DOHH2 (cell line): ENCODE results near the gene SPTAN1.
"Not testable (repeated sequence)": the region's sequence is repeated elsewhere in the genome, so short reads cannot be mapped to it uniquely, and the experiment has no call there.

Source experiments
- H3F3A ChIP-seq: fragments of 200-600 bp; sonication (generic), shearing (Covaris generic); 2 replicates; pipeline ENCODE4 v1.6.0; 2016; ENCODE audit warnings: antibody characterized with exemption, mild to moderate bottlenecking; ENCODE audit not compliant: control insufficient read depth, insufficient read depth
- H3K27ac ChIP-seq: fragments of 200-600 bp; sonication (generic); 2 replicates; pipeline ENCODE4 v1.5.1; 2014; ENCODE audit warnings: low read depth, mild to moderate bottlenecking, low read length, moderate library complexity
- H3K27me3 ChIP-seq: fragments of 200-600 bp; sonication (generic); 2 replicates; pipeline ENCODE4 v1.6.1; 2014; ENCODE audit warnings: mild to moderate bottlenecking, low read length, mixed read lengths; ENCODE audit not compliant: control insufficient read depth
- H3K36me3 ChIP-seq: fragments of 200-600 bp; sonication (generic); 2 replicates; pipeline ENCODE4 v1.6.1; 2014; ENCODE audit warnings: mild to moderate bottlenecking, low read length, moderate library complexity, mixed read lengths; ENCODE audit not compliant: control insufficient read depth
- H3K4me1 ChIP-seq: fragments of 200-600 bp; sonication (generic); 2 replicates; pipeline ENCODE4 v1.6.1; 2014; ENCODE audit warnings: mild to moderate bottlenecking, low read length, mixed read lengths; ENCODE audit not compliant: control insufficient read depth
- H3K4me2 ChIP-seq: fragments of 200-600 bp; sonication (generic); 2 replicates; pipeline ENCODE4 v1.6.0; 2014; ENCODE audit warnings: mild to moderate bottlenecking, low read length, moderate library complexity
- H3K4me3 ChIP-seq: fragments of 200-600 bp; sonication (generic); 2 replicates; pipeline ENCODE4 v1.5.1; 2014; ENCODE audit warnings: mild to moderate bottlenecking, low read length, mixed read lengths
- H3K79me2 ChIP-seq: fragments of 200-600 bp; sonication (generic); 2 replicates; pipeline ENCODE4 v1.6.1; 2014; ENCODE audit warnings: mild to moderate bottlenecking, low read length, mixed read lengths; ENCODE audit not compliant: control insufficient read depth
- H3K9me2 ChIP-seq: fragments of 200-600 bp; sonication (generic); replicated peaks from 2 replicates; pipeline ENCODE4 v1.6.1; 2014; ENCODE audit warnings: mild to moderate bottlenecking, low read length, mixed read lengths; ENCODE audit not compliant: control insufficient read depth
- H3K9me3 ChIP-seq: fragments of 200-600 bp; sonication (generic); 2 replicates; pipeline ENCODE4 v1.6.1; 2014; ENCODE audit warnings: antibody characterized with exemption, low read length, mixed read lengths; ENCODE audit not compliant: control insufficient read depth, insufficient read depth
- H4K20me1 ChIP-seq: fragments of 200-600 bp; sonication (generic); 2 replicates; pipeline ENCODE4 v1.6.0; 2014; ENCODE audit warnings: low read depth, mild to moderate bottlenecking, antibody characterized with exemption, low read length, moderate library complexity; ENCODE audit not compliant: control insufficient read depth, insufficient read depth
- CTCF ChIP-seq: fragments of 200-600 bp; sonication (generic); IDR thresholded peaks from one replicate; pipeline ENCODE4 v1.5.1; 2014; ENCODE audit warnings: antibody characterized with exemption, mild to moderate bottlenecking, low read depth, low read length; ENCODE audit not compliant: poor library complexity, severe bottlenecking
- EZH2phosphoT487 ChIP-seq: fragments of 200-600 bp; sonication (generic); IDR thresholded peaks from 2 replicates; pipeline ENCODE4 v1.6.1; 2017; ENCODE audit warnings: borderline replicate concordance, mild to moderate bottlenecking, antibody characterized with exemption, low read length, moderate library complexity, mixed read lengths

The SPTAN1 gene

GRCh38 chr9:128648206-128648605 lies 95.8 kb downstream of the SPTAN1 start:
- H3F3A ChIP-seq, H4K20me1 ChIP-seq, H3K27ac ChIP-seq, H3K4me2 ChIP-seq, H3K27me3 ChIP-seq, H3K9me2 ChIP-seq, H3K9me3 ChIP-seq, H3K4me3 ChIP-seq: not testable (repeated sequence)
- H3K36me3 ChIP-seq, result peaks cover 12% of the 10 kb centered on the region
- peaks cover 29% of the 10 kb centered on the region for H3K79me2 ChIP-seq
- H3K4me1 ChIP-seq, result peaks cover 20% of the 10 kb centered on the region
- peak; percentile 58 for TF ChIP-seq CTCF

GRCh38 chr9:128651798-128652197 lies 99.4 kb downstream of the SPTAN1 start:
- H3F3A ChIP-seq, result no peaks in the 10 kb centered on the region
- TF ChIP-seq EZH2phosphoT487 (no peak), CTCF (no peak)
- peaks cover 20% of the 10 kb centered on the region for H3K36me3 ChIP-seq
- no peak overlapping the region for H3K4me3 ChIP-seq
- H3K79me2 ChIP-seq, result peaks cover 26% of the 10 kb centered on the region
- no peak overlapping the region for H3K4me2 ChIP-seq
- no peak overlapping the region for H3K27ac ChIP-seq
- H3K9me3 ChIP-seq, result no peaks in the 10 kb centered on the region
- H3K4me1 ChIP-seq, result peaks cover 19% of the 10 kb centered on the region
- no peaks in the 10 kb centered on the region for H4K20me1 ChIP-seq
- no peaks in the 10 kb centered on the region for H3K27me3 ChIP-seq
- H3K9me2 ChIP-seq, result no peaks in the 10 kb centered on the region

GRCh38 chr9:128653908-128654307 lies 101.5 kb downstream of the SPTAN1 start:
- Histone ChIP-seq H3K27ac (no peak overlapping the region), H3K9me3 (no peaks in the 10 kb centered on the region), H3K36me3 (peaks cover 17% of the 10 kb centered on the region), H3K4me2 (peak overlapping the region; percentile 52; the same call in 1 of the 2 replicates), H3K27me3 (no peaks in the 10 kb centered on the region), H3K4me3 (no peak overlapping the region), H3K79me2 (peaks cover 18% of the 10 kb centered on the region), H3F3A (peaks cover 4% of the 10 kb centered on the region; the same call in 1 of the 2 replicates), H4K20me1 (no peaks in the 10 kb centered on the region), H3K4me1 (peaks cover 24% of the 10 kb centered on the region), H3K9me2 (no peaks in the 10 kb centered on the region)
- no peak for TF ChIP-seq CTCF
- no peak for TF ChIP-seq EZH2phosphoT487

- Histone ChIP-seq H3K9me3 (no peaks in the 10 kb centered on the region), H3K27ac (0 out of 2 replicates have a peak overlapping the region, but pooled peaks have one; percentile 15), H3K4me1 (peaks cover 22% of the 10 kb centered on the region), H3K79me2 (peaks cover 13% of the 10 kb centered on the region), H4K20me1 (no peaks in the 10 kb centered on the region), H3F3A (peaks cover 4% of the 10 kb centered on the region; the same call in 1 of the 2 replicates), H3K27me3 (no peaks in the 10 kb centered on the region), H3K9me2 (no peaks in the 10 kb centered on the region), H3K36me3 (peaks cover 14% of the 10 kb centered on the region), H3K4me2 (peak overlapping the region; percentile 52), H3K4me3 (peak overlapping the region; percentile 42)
- no peak for TF ChIP-seq EZH2phosphoT487
- TF ChIP-seq CTCF, result no peak
Observed at GRCh38 chr9:128654481-128654880, 102.1 kb downstream of the SPTAN1 start.
